Kidney (tissue), 14 donors: ENCODE results near the gene MOB1B. TPM values are rescaled to one million over a fixed set of nuclear protein-coding genes. Genes with fewer than 3 reads are reported as not detected.

ENCODE experiments used
- DNase-seq, 5 donors: peaks; one replicate each; pipeline ENCODE4 v3.0.0-alpha.2; 2013 to 2020
- FAIRE-seq: peaks from 2 replicates; lab custom pipeline; 2012; peaks lifted over from hg19 to GRCh38; lab: Jason Lieb, UNC
- H3K27ac ChIP-seq, 2 donors: one replicate each; pipeline ENCODE4 v1.7.0; 2013; ENCODE audit warnings: low read depth in 2 of 2, low read length in 2 of 2, inconsistent platforms in 1 of 2
- H3K27me3 ChIP-seq: one replicate; pipeline ENCODE4 v1.7.1; 2013; ENCODE audit warnings: low read length, inconsistent platforms; ENCODE audit not compliant: control insufficient read depth, insufficient read depth
- H3K36me3 ChIP-seq, 3 donors: one replicate each; pipeline versions ENCODE4 v1.7.0 to v1.7.1; 2013; ENCODE audit warnings: low read length in 3 of 3, control low read depth in 1 of 3, inconsistent platforms in 1 of 3; ENCODE audit not compliant: insufficient read depth in 3 of 3, control insufficient read depth in 2 of 3
- H3K4me1 ChIP-seq, 3 donors: one replicate each; pipeline versions ENCODE4 v1.7.0 to v1.7.1; 2013; ENCODE audit warnings: low read length in 3 of 3, inconsistent platforms in 1 of 3, low read depth in 1 of 3; ENCODE audit not compliant: control insufficient read depth in 2 of 3, insufficient read depth in 2 of 3
- H3K4me3 ChIP-seq, 3 donors: one replicate each; pipeline versions ENCODE4 v1.7.0 to v1.8.1; 2013; ENCODE audit warnings: low read length in 3 of 3, control low read depth in 1 of 3, inconsistent platforms in 1 of 3
- H3K9ac ChIP-seq, 3 donors: one replicate each; pipeline versions ENCODE4 v1.7.0 to v1.7.1; 2013; ENCODE audit warnings: low read length in 3 of 3, control low read depth in 1 of 3, inconsistent platforms in 1 of 3
- H3K9me3 ChIP-seq, 3 donors: one replicate each; pipeline versions ENCODE4 v1.7.0 to v1.7.1; 2013; ENCODE audit warnings: low read length in 3 of 3, control low read depth in 1 of 3, inconsistent platforms in 1 of 3; ENCODE audit not compliant: control insufficient read depth in 2 of 3, insufficient read depth in 1 of 3
- CTCF ChIP-seq: IDR thresholded peaks from 3 replicates; pipeline ENCODE4 v1.5.1; 2012; ENCODE audit warnings: mild to moderate bottlenecking, moderate library complexity, borderline replicate concordance; ENCODE audit not compliant: insufficient read depth; ENCODE audit errors: extremely low read depth
- intact Hi-C: fragments of 100-400 bp; cut with DNase I; formaldehyde crosslinking; loops from one replicate; pipeline ENCODE4 v1.11.1; 2022
- polyA plus RNA-seq: library from polyadenylated mRNA; stranded (reverse); fragments of 350-450 nt; fragmentation: Illumina TruSeq; extraction: RNeasy Lipid Tissue Mini Kit (QIAGEN cat#74804); gene quantifications from one replicate; pipeline ENCODE4 v1.2.3, GENCODE V29; 2014; ENCODE audit warnings: low read depth, low replicate concordance; ENCODE audit not compliant: insufficient read depth
- total RNA-seq: library from RNA; stranded (reverse); fragmentation: NEBNext Ultra II Directional; extraction: Animal tissue kit (Norgen Biotek cat#: 25700); gene quantifications from one replicate; pipeline ENCODE4 v1.2.1, GENCODE V29; 2021
- donor health status: control.
- donor health status: control.
- donor health status: control.
- donor health status: control.
- donor health status: control.
- donor health status: DM: yes; HTN: yes; CAD: no.
- donor health status: Normal renal cell carcinoma (clear cell type).

MOB1B gene
- total and polyA plus RNA-seq, 2 donors from 2014 or later: 13.9 to 34.2 TPM

GRCh38 chr4:70993181-70994068 lies 91.3 kb downstream of the MOB1B start, which contains the start of gene DCK:
TSS of gene DCK (plus strand) at chr4:70993649. CDS start at chr4:70993836, 187 bp downstream.
- Histone ChIP-seq H3K9ac (peak within 1 kb of the TSS; percentile 79 to 92 (median 80)), H3K27ac (peak within 1 kb of the TSS; percentile 69 to 77), H3K4me1 (peaks cover 0 to 9% (median 0%) of the 10 kb centered on the region in 3 donors), H3K36me3 (peaks cover 0 to 2% (median 0%) of the 10 kb centered on the region in 3 donors), H3K27me3 (no peaks in the 10 kb centered on the region), H3K4me3 (peak within 1 kb of the TSS; percentile 77 to 88 (median 86)), H3K9me3 (no peaks in the 10 kb centered on the region)
- FAIRE-seq: no peak
- intact Hi-C loops: no loop called here
- TF ChIP-seq CTCF: peak; percentile 4
- DNase-seq: peak; percentile 89 to 97 (median 95)

GRCh38 chr4:70994069-70994366 lies 91.8 kb downstream of the MOB1B start:
- Histone ChIP-seq H3K4me1 (peaks cover 0 to 9% (median 0%) of the 10 kb centered on the region in 3 donors), H3K36me3 (peaks cover 0 to 2% (median 0%) of the 10 kb centered on the region in 3 donors), H3K4me3 (peak overlapping the region; percentile 77 to 86 (median 80)), H3K27ac (peak overlapping the region; percentile 39 to 69), H3K9me3 (no peaks in the 10 kb centered on the region), H3K27me3 (no peaks in the 10 kb centered on the region), H3K9ac (peak overlapping the region; percentile 50 to 79 (median 77))
- DNase-seq (no peak), FAIRE-seq (no peak)
- TF ChIP-seq CTCF: no peak
- intact Hi-C loops: no loop called here

GRCh38 chr4:70994387-70995099 lies 92.4 kb downstream of the MOB1B start:
- H3K4me1 ChIP-seq: peaks cover 0 to 9% (median 0%) of the 10 kb centered on the region in 3 donors
- H3K27ac ChIP-seq: no peak overlapping the region
- FAIRE-seq: no peak
- H3K9ac ChIP-seq: peak overlapping the region in 2 of 3 donors; percentile 77 to 79
- no peak for TF ChIP-seq CTCF
- no peaks in the 10 kb centered on the region for H3K9me3 ChIP-seq
- H3K36me3 ChIP-seq: peaks cover 0 to 2% (median 0%) of the 10 kb centered on the region in 3 donors
- peak overlapping the region; percentile 77 to 86 (median 80) for H3K4me3 ChIP-seq
- intact Hi-C loops: no loop called here
- DNase-seq: no peak
- no peaks in the 10 kb centered on the region for H3K27me3 ChIP-seq
